ENCODE results near the gene CYP26B1.

DNA sequence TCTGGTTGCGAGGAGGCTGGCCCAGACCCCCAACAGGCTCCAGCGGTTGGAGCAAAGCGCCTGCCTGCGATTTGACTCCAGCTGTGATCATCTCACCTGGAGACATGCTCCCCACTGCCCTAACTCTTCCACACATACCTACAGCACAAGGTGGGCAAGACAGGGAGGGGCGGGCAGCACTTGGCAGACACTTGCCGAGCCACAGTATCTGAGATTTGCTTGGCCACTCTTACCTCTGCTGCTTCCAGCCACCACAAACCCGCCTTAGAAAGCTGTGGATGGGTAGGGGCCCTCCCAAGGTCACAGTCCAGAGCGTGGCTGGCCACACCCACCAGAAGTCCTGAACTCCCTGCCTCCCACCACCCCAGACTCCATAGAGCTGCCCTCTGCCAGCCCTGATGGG, 8.2 kb downstream of the CYP26B1 start:
- TF ChIP-seq, protein P1, sequence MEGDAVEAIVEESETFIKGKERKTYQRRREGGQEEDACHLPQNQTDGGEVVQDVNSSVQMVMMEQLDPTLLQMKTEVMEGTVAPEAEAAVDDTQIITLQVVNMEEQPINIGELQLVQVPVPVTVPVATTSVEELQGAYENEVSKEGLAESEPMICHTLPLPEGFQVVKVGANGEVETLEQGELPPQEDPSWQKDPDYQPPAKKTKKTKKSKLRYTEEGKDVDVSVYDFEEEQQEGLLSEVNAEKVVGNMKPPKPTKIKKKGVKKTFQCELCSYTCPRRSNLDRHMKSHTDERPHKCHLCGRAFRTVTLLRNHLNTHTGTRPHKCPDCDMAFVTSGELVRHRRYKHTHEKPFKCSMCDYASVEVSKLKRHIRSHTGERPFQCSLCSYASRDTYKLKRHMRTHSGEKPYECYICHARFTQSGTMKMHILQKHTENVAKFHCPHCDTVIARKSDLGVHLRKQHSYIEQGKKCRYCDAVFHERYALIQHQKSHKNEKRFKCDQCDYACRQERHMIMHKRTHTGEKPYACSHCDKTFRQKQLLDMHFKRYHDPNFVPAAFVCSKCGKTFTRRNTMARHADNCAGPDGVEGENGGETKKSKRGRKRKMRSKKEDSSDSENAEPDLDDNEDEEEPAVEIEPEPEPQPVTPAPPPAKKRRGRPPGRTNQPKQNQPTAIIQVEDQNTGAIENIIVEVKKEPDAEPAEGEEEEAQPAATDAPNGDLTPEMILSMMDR (IDR thresholded peaks at IDR 0.05), result no peak
- no peak for TF ChIP-seq POLR2A (IDR thresholded peaks at IDR 0.05)
